HG02571 (cell line): ENCODE results near the gene EP300.

Experiments used
- ATAC-seq: cut with Tn5 transposase; IDR thresholded peaks from one replicate; pipeline ENCODE4 v1.9.1; 2021; ENCODE audit warnings: mild to moderate bottlenecking, moderate library complexity; ENCODE audit not compliant: unreplicated experiment

Gene EP300

DNA sequence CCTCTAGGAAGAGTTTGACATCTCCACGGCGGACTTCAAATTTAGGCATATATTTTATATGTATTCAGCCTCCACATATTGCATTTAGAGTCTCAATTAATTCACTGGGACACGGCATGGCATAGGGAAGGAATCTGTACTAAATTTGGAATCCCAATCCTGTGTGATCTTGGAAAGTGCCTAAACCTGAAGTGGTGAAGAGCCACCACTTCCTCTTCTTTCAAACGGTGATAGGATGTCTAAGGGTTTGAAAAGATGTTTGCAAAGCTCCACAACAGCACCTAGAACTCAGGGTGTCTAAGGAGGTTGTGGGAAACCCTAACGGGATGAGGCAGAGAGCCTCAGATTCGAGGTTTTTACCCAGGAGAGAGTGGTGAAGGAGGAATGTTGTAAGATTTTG lies 111.7 kb downstream of the EP300 start:
- ATAC-seq: no peak

DNA sequence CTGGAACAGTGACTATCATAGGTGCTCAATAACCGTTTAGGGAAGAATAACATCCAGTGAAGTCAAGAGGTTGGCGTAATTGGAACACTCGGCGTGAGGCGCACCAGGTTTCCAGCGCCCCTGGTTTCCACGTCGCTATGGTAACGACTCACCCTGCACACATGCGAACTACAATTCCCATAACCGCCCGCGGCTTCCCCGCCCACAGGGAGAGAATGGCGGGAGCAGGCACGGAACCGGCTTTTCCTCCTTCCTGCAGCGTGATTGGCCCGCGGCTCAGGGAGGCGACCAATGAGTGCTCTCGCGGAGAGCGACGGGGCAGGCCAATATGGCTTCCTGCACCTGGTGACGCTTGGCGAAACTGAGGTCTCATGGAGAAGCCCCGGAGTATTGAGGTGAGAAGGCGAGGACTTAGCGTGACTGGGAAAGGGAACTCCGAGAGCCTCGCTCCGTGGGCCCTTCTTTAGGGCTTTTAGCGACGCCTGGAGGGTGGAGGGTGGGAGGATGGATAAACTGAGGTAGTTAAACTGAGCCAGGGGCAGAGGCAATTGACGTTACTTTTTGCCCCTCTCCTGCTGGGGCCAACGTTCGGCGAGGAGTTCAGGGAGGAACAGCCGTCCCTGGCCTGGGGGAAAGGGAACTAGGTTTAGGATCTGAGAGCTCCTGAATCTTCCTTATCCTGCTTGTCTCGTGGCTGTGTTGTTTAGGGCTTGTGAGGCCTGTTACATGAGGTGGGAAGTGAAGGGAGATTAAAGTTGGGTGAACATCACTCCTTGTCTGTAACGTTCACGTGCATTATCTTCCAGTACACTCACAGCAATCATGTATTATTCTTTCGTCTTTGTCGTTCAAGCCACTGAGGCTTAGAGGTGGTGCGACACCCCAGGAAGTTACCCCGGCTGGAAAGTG lies 112.9 kb downstream of the EP300 start, which contains the start of gene L3MBTL2:
TSS of gene L3MBTL2 (plus strand) at position 321 of the 909 bp plus-strand sequence. CDS start at position 372, 51 bp downstream.
- peak; percentile 96 for ATAC-seq

DNA sequence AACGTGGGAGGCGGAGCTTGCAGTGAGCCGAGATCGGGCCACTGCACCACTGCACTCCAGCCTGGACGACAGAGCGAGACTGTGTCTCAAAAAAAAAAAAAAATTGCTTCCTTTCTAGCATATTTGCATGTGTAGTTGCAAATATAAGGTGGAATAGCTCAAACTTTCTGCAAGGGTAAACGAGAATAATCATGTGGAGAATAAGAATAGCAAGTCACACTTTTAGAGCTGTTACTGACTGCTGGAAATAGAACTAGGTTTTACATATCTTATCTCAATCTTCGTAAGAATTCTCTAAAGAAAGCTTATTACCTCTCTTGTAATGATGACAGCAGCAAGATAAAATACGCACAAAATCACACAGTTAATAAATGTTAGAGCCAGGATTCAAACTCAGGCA lies 114.3 kb downstream of the EP300 start:
- ATAC-seq: no peak

DNA sequence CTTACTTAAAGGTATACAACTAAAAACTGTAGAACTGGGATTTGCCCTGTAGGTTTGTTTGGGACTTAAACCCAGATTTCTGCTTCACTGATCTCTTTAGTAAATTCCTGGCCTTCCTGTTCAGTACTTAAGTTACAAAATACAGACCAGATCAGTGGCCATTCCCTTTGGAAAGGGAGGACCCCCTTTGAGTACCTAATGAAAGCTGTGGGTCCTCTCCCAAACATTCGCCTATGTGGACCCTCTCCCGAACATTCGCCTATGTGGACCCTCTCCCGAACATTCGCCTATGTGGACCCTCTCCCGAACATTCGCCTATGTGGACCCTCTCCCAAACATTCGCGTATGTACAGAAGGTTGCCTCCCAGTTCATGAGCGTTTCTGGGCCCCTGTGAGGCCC lies 123.0 kb downstream of the EP300 start:
- no peak for ATAC-seq

DNA sequence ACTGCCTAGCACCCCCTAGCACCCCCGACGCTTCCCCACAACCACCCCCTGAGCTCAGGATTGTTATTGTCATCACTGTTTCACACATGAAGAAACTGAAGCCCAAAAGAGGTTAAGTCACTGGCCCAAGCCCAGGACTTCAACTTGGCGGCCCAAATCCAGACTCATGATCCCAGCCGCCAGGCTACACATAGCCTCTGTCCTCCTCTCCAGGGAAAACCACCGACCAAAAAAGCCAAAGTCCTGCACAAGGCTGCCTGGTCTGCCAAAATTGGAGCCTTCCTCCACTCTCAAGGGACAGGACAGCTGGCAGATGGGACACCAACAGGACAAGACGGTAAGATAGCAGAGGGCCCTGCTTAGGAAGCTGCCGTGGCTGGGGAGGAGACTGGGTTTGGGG lies 123.5 kb downstream of the EP300 start:
- ATAC-seq: no peak

DNA sequence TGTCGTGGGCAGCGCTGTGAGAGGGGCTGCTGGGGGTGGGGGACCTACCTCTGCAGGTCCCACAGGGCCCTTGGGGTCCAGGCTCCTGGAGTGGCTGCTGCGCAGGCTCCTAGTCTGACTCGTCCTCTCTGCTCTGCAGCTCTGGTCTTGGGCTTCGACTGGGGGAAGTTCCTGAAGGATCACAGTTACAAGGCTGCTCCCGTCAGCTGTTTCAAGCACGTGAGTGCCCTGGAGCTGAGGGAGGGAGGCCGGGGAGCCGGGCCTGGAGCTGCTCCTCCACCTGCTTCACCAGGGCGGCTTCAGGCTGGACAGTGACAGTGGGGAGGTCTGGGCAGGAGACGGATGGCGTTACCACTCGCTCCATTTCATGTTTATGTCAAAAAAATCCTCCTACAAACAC lies 124.6 kb downstream of the EP300 start:
- ATAC-seq: no peak

DNA sequence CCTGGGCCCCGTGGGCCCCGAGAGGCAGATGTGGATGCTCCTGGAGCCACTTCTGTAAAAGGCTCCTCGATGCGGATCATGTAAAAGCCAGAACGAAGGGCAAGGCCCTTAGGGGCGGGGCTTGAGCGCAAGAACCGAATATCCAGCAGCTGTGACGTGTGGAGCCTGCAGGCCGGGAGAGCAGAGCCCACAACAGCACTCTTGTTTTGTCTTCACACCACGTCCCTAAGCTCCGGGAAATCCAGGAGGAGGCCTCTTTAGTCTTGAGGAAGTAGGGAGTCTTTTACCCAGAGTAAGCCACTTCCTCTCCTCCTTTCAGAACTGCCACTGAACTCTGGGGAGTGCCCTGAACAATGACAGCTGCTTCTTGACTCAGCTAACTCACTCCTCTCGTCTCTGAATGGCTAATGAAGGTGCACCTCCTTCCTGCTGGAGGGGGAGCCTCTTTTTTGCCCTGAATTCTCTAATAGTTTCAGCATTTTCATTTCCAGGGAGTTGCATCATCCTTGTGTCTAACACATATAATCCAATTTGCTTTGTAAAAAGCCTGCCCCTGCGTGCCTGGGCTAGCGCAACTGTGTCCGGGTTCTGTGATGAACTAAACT lies 125.3 kb downstream of the EP300 start:
- ATAC-seq: no peak

DNA sequence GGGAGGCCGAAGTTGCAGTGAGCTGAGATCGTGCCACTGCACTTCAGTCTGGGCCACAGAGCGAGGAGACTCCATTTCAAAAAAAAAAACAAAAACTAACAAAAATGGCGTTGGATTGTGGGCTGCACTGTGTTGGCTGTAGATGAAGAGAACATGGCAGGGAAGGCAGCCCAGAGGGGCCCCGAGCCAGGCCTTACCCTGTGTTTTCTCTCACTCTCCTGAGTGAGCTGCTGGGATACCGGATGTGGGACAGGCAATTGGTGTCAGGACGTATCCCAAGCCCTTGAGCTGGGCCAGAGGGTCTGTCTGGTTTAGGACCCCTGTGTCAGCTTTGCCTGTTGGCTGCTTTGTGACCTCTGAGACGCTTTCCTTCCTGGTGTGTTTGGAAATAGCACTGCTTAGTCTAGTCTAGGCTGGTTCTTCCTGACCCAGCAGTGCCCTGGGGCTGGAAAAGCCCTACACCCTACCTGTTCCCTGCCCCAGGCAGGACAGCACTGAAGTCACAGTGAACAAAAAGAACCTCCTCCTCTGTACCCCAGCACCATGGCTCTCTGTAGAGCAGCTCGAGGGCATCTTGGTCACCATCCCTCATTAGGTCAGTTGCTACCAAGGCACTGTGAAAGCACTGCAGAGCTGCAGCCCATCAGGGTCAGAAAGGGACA lies 130.6 kb downstream of the EP300 start:
- no peak for ATAC-seq

DNA sequence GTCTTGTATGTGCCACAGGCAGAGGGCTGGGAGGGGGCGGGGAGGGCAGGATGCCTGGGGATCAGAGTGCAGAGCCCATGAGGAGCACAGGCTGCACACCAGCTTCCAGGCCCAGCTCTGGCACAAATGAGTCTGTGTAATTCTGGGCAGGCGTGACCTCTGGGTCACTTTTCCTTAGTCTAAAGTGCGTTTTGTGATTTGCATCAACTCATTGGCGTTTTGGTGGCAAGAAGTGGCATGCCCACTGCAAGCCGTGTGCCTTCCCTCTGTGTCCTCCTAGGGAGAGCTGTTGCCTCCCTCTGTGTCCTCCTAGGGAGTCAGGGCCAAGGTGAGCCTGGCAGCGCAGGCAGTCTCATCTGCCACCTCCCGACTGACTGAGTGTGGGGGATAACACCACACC lies 131.1 kb downstream of the EP300 start:
- ATAC-seq: no peak

DNA sequence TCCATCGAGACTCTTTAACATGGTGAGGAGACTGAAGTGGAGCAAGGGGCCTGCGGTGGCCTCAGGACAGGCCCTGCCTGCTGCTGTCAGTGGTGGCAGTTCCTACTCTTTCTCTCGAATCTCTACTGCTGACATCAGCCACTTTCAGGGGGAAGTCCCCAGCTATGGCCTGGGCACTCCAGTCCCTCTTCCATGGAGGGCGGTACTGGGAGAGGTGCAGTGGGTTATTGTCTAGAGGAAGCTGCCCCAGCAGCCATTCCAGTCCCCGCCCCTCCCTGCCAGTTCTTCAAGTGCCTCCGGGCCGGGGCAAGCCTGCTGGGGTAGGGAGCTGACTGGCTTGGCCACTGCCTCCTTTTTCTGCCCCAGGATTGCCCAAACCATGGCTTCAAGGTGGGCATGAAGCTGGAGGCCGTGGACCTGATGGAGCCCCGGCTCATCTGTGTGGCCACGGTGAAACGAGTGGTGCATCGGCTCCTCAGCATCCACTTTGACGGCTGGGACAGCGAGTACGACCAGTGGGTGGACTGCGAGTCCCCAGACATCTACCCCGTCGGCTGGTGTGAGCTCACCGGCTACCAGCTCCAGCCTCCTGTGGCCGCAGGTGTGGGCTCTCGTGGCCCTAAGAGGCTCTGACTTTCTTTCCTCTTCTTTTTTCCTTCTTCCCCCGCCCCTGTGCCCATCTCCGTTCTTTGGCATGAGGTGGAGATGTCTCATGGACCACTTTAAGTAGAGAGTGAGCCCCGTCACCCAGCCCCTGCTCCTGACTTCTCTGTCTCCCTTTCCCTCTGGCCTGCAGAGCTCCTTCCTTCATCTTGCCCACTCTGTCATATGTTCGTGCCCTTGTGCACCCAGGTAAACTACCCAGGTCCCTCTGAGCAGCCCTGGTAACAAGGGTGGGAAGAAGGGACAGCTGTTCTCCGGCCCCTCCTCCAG lies 134.6 kb downstream of the EP300 start:
- ATAC-seq: no peak

DNA sequence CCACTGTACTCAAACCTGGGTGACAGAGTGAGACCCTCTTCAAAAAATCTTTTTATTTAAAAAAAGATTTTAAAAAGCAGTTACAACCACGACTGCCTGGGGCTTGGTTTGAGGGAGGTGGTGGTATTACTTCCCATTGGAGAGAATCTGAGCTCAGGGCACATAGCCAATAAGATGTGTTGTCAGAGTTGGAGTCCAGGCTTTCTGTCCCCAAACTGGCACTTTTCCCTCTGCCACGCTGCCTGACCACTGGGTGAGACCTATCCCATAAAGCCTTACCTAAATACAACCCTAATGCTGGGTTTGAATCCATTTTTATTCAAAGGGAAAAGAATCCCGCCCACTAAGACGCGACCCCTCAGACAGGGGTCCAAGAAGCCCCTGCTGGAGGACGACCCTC lies 136.8 kb downstream of the EP300 start:
- no peak for ATAC-seq
